Measurements from ENCODE around the gene DGKB.

- TF ChIP-seq FOXA1 (IDR thresholded peaks at IDR 0.05), result no peak
- no peak for TF ChIP-seq FOXK2 (IDR thresholded peaks at IDR 0.05)
- TF ChIP-seq BHLHE40 (IDR thresholded peaks at IDR 0.05; ENCODE audit: borderline replicate concordance), result no peak
- no peak for TF ChIP-seq SP1 (IDR thresholded peaks at IDR 0.05)
- TF ChIP-seq TARDBP (IDR thresholded peaks at IDR 0.05), result no peak
- TF ChIP-seq ELF4 (IDR thresholded peaks at IDR 0.05), result no peak
- TF ChIP-seq FOXM1 (IDR thresholded peaks at IDR 0.05; ENCODE audit: borderline replicate concordance), result no peak
- no peak for TF ChIP-seq CTBP1 (IDR thresholded peaks at IDR 0.05; ENCODE audit: borderline replicate concordance)
- TF ChIP-seq NFRKB (IDR thresholded peaks at IDR 0.05), result no peak
Observed at GRCh38 chr7:14886533-14886932, 16.0 kb downstream of the DGKB start.

Data from HEK293T (cell line).